ENCODE measurements around the gene S1PR4. TPM values are rescaled to one million over a fixed set of nuclear protein-coding genes. Genes with fewer than 3 reads are reported as not detected.
A peak's percentile ranks its signal among the peaks of the same experiment; 100 is the strongest.

S1PR4 gene
- total RNA-seq, 1 experiment from 2014 or later, result 0.28 TPM

- ChIA-PET CTCF (interaction anchor here (0.9 to 3.4 kb wide), 4 partner anchors 12 to 39 kb away, joined by 3 to 15 read pairs (median 3); no protein-coding TSS in a partner anchor), POLR2A (interaction anchor here (0.6 kb wide), 1 partner anchor 670 kb away, joined by 4 read pairs; no protein-coding TSS in a partner anchor)
- DNase-seq (ENCODE audit: low spot score) (no peak), ATAC-seq (no peak)
- TF ChIP-seq ZNF121 (CRISPR knock-in tag; IDR thresholded peaks at IDR 0.05), result no peak
- TF ChIP-seq ZBTB21 (CRISPR knock-in tag; IDR thresholded peaks at IDR 0.05; ENCODE audit: borderline replicate concordance), result no peak
- no peak for TF ChIP-seq PRDM15 (CRISPR knock-in tag; IDR thresholded peaks at IDR 0.05)
- no peak for TF ChIP-seq ZNF671 (CRISPR knock-in tag; IDR thresholded peaks at IDR 0.05)
- no peak for TF ChIP-seq ZNF423 (CRISPR knock-in tag; IDR thresholded peaks at IDR 0.05)
- TF ChIP-seq CREM (CRISPR knock-in tag; IDR thresholded peaks at IDR 0.05), result no peak
- TF ChIP-seq TEAD1 (CRISPR knock-in tag; IDR thresholded peaks at IDR 0.05), result no peak
- TF ChIP-seq NFE2L1 (CRISPR knock-in tag; IDR thresholded peaks at IDR 0.05), result no peak
- no peak for TF ChIP-seq SMAD3 (CRISPR knock-in tag; IDR thresholded peaks at IDR 0.05; ENCODE audit: borderline replicate concordance)
- Mint-ChIP-seq H3K36me3 (no peaks in the 10 kb centered on the region), H3K27me3 (ENCODE audit: low read depth) (no peaks in the 10 kb centered on the region; the same call in 1 of the 2 replicates), H3K4me3 (no peak overlapping the region), H3K4me1 (no peaks in the 10 kb centered on the region), H3K27ac (no peak overlapping the region), H3K9me3 (no peaks in the 10 kb centered on the region)
These were observed 35.7 kb upstream of the S1PR4 start for GRCh38 chr19:3142781-3143337.

GRCh38 chr19:3145909-3146676 is 32.5 kb upstream of the S1PR4 start:
- TF ChIP-seq ATF2 (CRISPR knock-in tag; IDR thresholded peaks at IDR 0.05; ENCODE audit: borderline replicate concordance, low read depth) (no peak), FOXP1 (CRISPR knock-in tag; IDR thresholded peaks at IDR 0.05; ENCODE audit: borderline replicate concordance) (peak; percentile 20; the same call in 1 of the 2 replicates), FOXK1 (CRISPR knock-in tag; IDR thresholded peaks at IDR 0.05) (no peak), IRF2 (CRISPR knock-in tag; IDR thresholded peaks at IDR 0.05; ENCODE audit: borderline replicate concordance, low read depth) (no peak), TP53 (CRISPR knock-in tag; IDR thresholded peaks at IDR 0.05) (no peak), NFATC4 (CRISPR knock-in tag; IDR thresholded peaks at IDR 0.05) (no peak), GABPB1 (CRISPR knock-in tag; IDR thresholded peaks at IDR 0.05) (no peak), SP1 (CRISPR knock-in tag; conservative IDR thresholded peaks at IDR 0.05) (no peak)
- no peak for DNase-seq (ENCODE audit: low spot score)
- no peaks in the 10 kb centered on the region for H3K36me3 Mint-ChIP-seq
- H3K4me1 Mint-ChIP-seq, result peaks cover 3% of the 10 kb centered on the region; the same call in 1 of the 2 replicates
- CTCF ChIA-PET, result interaction anchor here (0.6 to 2.0 kb wide), 12 partner anchors 10 to 259 kb away, joined by 3 to 16 read pairs (median 4); partner anchors contain the start of gene GNA15
- no peak overlapping the region for H3K4me3 Mint-ChIP-seq
- no peaks in the 10 kb centered on the region; the same call in 1 of the 2 replicates for H3K27me3 Mint-ChIP-seq (ENCODE audit: low read depth)
- no peaks in the 10 kb centered on the region for H3K9me3 Mint-ChIP-seq
- POLR2A ChIA-PET, result no interaction called here
- ATAC-seq, result no peak; the same call in 1 of the 2 replicates
- H3K27ac Mint-ChIP-seq, result no peak overlapping the region

GRCh38 chr19:3146677-3147100 is 31.9 kb upstream of the S1PR4 start:
- ChIA-PET CTCF (interaction anchor here (0.6 to 2.0 kb wide), 12 partner anchors 11 to 259 kb away, joined by 3 to 16 read pairs (median 4); partner anchors contain the start of gene GNA15), POLR2A (no interaction called here)
- Mint-ChIP-seq H3K27me3 (ENCODE audit: low read depth) (no peaks in the 10 kb centered on the region; the same call in 1 of the 2 replicates), H3K27ac (no peak overlapping the region), H3K9me3 (no peaks in the 10 kb centered on the region), H3K36me3 (no peaks in the 10 kb centered on the region), H3K4me1 (peaks cover 3% of the 10 kb centered on the region; the same call in 1 of the 2 replicates), H3K4me3 (no peak overlapping the region)
- DNase-seq (ENCODE audit: low spot score) (peak; percentile 84), ATAC-seq (peak; percentile 77)
- TF ChIP-seq GTF2I (CRISPR knock-in tag; conservative IDR thresholded peaks at IDR 0.05), result peak; percentile 98
- TF ChIP-seq CTCF (IDR thresholded peaks at IDR 0.05), result peak; percentile 90
- TF ChIP-seq ZNF121 (CRISPR knock-in tag; IDR thresholded peaks at IDR 0.05), result peak; percentile 72; the same call in 1 of the 2 replicates
- TF ChIP-seq GABPB1 (CRISPR knock-in tag; IDR thresholded peaks at IDR 0.05), result no peak
